NCI-H82 treated with DMSO at 0.1 percent for 48 hours (cell line): ENCODE results near the gene ZDHHC14.

Source experiments
- DNase-seq: peaks from one replicate; lab custom pipeline; 2025; ENCODE audit not compliant: unreplicated experiment; lab: John Stamatoyannopoulos, UW

The ZDHHC14 gene

GRCh38 chr6:157609556-157609955, 228.6 kb downstream of the ZDHHC14 start:
- DNase-seq, result no peak

GRCh38 chr6:157610451-157610999, 229.5 kb downstream of the ZDHHC14 start:
- no peak for DNase-seq

GRCh38 chr6:157611406-157611805, 230.4 kb downstream of the ZDHHC14 start:
- DNase-seq, result no peak

- no peak for DNase-seq
Observed at GRCh38 chr6:157613011-157613522, 232.1 kb downstream of the ZDHHC14 start.

- no peak for DNase-seq
Observed at GRCh38 chr6:157614026-157614568, 233.1 kb downstream of the ZDHHC14 start.

GRCh38 chr6:157615420-157615769, 234.4 kb downstream of the ZDHHC14 start:
- no peak for DNase-seq

- DNase-seq, result no peak
Observed at GRCh38 chr6:157615951-157616350, 235.0 kb downstream of the ZDHHC14 start.

GRCh38 chr6:157620944-157621343, 240.0 kb downstream of the ZDHHC14 start:
- DNase-seq, result no peak

- DNase-seq, result no peak
Observed at GRCh38 chr6:157621406-157621805, 240.4 kb downstream of the ZDHHC14 start.

GRCh38 chr6:157622427-157622826, 241.4 kb downstream of the ZDHHC14 start:
- DNase-seq, result no peak

- no peak for DNase-seq
Observed at GRCh38 chr6:157625111-157625510, 244.1 kb downstream of the ZDHHC14 start.

GRCh38 chr6:157625764-157626163, 244.8 kb downstream of the ZDHHC14 start:
- DNase-seq, result no peak

- no peak for DNase-seq
Observed at GRCh38 chr6:157627195-157627966, 246.4 kb downstream of the ZDHHC14 start.

- DNase-seq, result no peak
Observed at GRCh38 chr6:157628463-157628862, 247.5 kb downstream of the ZDHHC14 start.

GRCh38 chr6:157629220-157629619, 248.2 kb downstream of the ZDHHC14 start:
- DNase-seq, result no peak

- DNase-seq, result no peak
Observed at GRCh38 chr6:157630463-157631080, 249.6 kb downstream of the ZDHHC14 start.

- DNase-seq, result no peak
Observed at GRCh38 chr6:157631412-157631811, 250.4 kb downstream of the ZDHHC14 start.

- DNase-seq, result no peak
Observed at GRCh38 chr6:157631838-157632614, 251.0 kb downstream of the ZDHHC14 start.

- DNase-seq, result no peak
Observed at GRCh38 chr6:157632821-157633220, 251.8 kb downstream of the ZDHHC14 start.

GRCh38 chr6:157634546-157634945, 253.6 kb downstream of the ZDHHC14 start:
- no peak for DNase-seq
